ENCODE results near the gene KPNA6.

The KPNA6 gene

DNA sequence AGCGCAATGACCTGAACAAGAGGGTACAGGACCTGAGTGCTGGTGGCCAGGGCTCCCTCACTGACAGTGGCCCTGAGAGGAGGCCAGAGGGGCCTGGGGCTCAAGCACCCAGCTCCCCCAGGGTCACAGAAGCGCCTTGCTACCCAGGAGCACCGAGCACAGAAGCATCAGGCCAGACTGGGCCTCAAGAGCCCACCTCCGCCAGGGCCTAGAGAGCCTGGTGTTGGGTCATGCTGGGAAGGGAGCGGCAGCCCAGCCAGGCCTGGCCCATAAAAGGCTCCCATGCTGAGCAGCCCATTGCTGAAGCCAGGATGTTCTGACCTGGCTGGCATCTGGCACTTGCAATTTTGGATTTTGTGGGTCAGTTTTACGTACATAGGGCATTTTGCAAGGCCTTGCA is 87.1 kb downstream of the KPNA6 start:
- no peak for DNase-seq

DNA sequence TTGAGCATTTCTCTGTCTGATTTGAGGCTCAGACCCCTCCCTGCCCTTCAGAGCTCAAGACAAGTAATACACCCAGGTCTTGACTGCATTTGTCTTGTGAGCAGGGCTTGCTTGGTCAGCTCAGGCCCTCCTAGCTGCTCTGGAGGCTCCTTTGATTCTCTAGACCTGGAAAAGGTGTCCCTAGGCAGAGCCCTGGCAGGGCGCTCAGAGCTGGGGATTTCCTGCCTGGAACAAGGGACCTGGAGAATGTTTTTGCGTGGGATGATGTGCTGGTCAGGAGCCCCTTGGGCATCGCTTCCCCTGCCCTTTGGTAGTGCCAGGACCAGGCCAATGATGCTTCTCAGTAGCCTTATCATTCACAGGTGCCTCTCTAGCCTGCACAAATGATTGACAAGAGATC is 87.7 kb downstream of the KPNA6 start:
- no peak for DNase-seq

DNA sequence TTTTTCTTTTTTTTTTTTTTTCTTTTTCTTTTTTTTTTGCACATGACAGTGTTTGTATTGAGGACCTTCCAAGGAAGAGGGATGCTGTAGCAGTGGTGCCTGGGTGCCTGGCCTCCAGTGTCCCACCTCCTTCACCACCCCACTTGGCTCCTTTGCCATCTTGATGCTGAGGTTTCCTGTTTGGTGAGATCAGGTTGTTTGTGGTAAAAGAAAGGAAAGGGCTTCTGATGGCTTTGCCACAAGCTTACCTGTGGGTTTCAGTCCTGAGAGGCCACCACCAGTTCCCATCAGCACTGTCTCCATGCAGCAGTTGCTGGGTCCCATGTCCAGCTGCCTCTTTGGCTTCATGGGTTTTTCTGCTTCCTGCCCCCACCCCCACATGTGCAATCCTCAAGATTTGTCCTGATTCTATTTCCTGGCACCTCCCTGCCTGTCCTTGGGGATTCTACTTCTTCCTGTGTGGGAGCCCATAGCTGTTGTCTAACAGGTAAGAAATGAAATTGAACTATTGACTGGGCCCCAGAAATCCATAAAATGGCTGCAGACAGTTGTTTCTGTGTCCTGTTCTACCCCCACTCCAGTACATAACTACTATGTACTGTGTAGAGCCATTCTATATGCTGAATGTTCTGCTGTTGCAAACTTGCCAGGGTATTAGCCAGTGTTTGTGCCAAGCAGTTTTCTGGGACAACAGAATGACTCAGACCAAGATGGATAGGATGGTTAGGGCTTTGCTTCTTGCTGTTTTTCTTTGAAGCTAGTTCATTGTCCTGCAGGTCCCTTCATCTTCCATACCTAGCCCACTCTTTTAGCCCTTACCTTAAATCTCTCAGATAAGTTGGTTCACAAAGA is 88.3 kb downstream of the KPNA6 start:
- no peak for DNase-seq

DNA sequence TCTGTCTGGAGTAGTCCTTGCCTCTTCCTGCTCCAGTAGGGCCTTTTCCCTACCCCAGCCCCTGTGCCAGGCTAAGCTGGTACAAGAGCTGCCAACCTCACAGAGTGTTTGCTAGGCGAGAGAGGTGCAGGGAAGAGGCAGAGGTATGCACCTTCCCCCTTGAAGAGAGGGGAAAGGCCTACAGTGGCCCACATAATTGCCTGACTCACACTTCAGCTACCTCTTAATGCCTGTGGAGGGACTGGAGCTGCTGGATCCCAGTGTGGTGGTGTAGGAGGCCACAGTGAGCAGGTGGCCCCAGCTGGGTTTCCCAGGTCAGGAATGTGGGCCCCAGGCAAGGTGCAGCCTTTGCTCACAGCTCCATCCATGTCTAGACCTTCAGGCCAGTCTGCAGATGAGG is 89.2 kb downstream of the KPNA6 start:
- no peak for DNase-seq

DNA sequence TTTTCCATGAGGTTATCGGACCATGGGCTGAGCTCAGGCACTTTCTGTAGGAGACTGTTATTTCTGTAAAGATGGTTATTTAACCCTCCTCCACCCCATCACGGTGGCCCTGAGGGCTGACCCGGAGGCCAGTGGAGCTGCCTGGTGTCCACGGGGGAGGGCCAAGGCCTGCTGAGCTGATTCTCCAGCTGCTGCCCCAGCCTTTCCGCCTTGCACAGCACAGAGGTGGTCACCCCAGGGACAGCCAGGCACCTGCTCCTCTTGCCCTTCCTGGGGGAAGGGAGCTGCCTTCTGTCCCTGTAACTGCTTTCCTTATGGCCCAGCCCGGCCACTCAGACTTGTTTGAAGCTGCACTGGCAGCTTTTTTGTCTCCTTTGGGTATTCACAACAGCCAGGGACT is 90.0 kb downstream of the KPNA6 start:
- DNase-seq = no peak

DNA sequence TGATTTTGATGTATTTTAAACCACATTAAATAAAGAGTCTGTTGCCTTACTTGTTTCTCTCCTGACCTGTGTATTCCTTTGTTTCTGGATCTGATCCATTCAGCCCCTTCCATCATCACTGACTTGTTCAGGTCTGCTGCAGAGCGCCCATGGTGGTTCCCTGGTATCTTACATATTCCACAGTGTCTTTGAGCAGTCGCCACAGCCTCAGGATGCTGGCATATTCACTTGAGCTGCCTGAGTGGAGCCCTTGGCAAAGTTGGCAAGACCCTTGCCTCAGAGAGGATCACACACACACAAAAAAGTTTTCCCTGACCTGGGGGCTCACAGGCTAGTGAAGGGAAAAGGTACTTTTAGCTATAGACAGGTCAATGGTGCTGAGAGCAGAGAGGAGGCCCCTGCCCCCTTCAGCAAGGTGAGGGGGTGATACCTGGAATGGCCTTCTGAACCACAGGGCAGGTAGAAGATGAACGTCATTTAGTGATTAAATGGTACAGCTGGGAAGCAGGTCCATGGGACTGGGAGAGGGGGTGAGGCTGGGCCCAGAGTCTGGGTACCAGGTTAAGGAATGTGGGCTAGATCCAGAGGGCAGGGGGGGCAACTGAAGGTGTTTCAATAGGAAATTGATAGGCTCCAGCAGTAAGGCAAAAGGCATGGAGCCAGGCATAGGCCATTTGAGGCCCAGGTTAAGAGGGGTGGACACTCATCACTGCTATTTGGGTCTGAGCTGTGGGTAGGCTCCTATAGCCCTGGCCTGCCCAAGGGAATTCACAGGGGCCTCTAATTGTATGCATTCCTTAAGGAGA is 90.6 kb downstream of the KPNA6 start:
- DNase-seq = no peak

DNA sequence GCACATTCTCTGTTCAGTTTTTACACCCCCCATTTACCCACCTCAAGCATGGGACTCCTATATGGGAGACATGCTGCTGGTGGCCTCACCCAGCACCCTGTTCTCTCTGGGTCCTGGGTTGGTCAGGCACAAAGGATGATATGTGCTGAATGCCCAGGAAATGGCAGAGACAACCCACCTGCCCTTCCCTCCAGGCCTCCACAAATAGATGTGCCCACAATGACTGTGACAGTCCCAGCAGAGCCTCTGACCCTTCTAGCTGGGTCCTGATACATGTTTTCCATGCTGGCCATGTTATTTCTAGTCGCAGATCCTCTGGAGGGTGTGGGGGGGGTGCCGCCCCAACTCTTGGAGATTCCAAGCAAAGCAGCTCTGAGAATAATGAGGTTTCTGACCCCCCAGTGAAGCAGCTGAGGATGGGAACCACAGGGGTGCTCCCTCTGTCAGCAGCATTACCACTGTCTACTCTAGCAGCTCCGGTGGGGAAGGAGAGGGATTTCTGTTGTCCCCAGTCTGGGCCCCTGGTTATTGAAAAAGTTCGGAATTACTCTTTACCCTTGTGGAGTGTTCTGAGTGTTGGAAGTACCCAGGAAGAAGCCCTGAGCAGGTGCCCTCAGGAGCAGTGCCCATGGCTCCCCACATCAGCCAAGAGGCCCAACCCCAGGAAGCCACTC is 91.3 kb downstream of the KPNA6 start:
- no peak for DNase-seq

DNA sequence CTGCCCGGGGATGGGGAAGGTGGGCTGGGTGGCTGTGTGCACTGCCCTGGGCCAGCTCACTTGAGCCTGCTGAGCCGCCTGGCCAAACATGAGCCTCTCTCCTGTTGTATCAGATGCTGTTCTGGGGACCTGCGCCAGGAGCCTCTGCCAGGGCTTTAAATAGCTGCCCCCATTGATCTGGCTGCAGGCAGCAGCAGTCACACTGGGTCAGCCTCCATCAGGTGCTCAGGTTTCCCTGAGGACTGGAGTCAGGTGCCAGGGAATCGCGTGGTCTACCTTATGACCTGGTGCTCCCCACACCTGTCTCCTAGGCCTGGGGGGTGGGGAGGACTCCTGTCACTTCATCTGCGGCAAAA is 91.8 kb downstream of the KPNA6 start:
- DNase-seq = no peak

DNA sequence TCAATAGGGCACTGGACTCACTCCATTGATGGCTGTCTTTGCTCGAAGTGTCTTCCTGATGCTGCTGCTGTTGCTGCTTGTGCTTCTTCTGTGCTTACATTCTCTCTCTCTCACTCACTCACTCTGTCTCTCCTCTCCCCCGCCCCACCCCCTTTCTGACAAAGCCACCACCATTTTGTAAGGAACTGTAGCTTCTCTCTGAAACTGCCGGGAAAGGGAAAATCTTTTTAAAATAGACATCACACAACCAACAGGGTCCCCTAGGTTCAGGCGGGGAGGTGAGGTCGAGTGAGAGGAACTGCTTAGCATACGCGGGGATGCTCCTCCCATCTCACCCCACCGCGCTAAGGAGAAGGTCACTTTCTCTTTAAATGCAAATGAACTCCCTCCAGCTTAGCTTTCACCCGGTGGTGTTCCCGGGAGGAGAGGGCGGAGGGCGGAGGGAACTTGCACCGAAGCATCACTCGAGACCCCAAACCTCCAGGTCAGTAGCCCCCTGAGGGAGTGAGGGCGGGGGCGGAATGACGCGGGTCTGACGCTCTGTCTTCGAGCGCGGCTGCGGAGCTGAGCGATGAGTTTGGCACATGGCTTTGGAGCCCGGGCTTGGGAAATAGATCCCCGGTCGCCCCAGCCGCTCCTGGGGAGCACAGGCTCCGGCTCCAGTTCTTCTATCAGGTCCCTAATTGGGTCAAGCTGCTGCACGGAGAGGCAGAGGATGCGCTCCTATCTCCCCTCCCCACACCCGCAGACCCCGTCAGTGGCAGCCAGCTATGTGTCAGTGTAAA is 92.6 kb downstream of the KPNA6 start, which contains the start of gene CCDC28B:
TSS of gene CCDC28B (plus strand) at position 370 of the 785 bp plus-strand sequence. CDS start 1,341 bp downstream, outside the sequence.
- peak; percentile 63 for DNase-seq

DNA sequence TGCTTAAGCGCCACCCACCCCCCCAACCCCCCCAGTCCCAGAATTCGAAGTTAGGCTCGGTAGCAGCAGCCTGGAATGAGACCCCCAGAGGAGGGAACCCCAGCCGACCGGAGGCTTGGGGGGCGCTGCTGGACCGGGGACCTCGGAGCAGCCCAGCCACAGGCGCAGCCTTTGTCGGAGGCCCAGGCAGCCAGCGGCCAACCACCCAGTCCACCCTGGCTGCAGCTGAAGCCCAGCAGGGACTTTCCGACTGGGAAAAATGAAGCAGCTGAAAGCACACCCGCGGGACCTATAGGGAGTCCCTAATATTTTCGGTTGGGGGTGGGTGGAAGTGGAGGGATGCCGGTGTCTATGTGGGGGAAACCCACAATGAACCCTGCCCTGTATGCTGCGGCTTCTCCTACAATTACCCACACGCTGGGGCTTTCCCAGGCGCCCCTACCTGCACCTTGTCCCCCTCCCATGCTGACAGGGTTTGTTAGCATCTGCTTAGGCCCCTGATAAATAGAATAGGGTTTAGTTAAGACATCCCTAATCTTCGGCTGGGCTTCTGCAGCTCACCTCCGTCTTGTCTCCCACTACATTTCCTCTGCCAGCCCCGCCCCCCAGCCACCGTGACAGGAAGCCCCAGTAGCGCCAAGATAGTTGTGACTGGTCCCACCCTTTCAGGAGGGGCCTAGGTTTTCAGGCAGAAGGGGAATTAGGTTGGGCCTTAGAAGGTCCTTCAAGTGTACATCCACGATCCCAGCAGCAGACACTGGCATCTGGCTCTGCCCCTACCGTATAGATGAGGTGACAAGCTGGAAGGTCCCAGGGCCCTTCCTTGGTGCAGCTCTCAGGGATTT is 93.4 kb downstream of the KPNA6 start:
- peak; percentile 91 for DNase-seq

DNA sequence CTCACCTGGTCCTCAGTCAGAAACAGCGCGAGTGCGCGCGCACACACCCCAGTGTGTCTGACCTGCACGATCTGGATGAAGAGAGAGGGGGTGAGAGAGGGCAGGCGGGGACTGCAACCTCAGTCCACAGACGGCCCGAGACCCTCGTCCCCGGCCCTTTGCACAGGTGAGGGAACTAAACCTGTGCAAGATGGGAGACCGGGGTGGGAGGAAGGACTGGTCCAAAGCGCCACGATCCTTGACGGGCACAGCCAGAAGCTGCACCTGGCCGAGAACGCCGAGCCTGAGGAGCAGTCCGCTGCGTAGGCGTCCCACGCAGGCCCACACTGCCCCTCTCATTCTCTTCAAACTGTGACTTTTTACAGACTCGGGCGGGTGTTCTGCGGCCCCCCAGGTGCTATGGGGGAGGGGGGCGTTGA is 97.1 kb downstream of the KPNA6 start:
- no peak for DNase-seq

DNA sequence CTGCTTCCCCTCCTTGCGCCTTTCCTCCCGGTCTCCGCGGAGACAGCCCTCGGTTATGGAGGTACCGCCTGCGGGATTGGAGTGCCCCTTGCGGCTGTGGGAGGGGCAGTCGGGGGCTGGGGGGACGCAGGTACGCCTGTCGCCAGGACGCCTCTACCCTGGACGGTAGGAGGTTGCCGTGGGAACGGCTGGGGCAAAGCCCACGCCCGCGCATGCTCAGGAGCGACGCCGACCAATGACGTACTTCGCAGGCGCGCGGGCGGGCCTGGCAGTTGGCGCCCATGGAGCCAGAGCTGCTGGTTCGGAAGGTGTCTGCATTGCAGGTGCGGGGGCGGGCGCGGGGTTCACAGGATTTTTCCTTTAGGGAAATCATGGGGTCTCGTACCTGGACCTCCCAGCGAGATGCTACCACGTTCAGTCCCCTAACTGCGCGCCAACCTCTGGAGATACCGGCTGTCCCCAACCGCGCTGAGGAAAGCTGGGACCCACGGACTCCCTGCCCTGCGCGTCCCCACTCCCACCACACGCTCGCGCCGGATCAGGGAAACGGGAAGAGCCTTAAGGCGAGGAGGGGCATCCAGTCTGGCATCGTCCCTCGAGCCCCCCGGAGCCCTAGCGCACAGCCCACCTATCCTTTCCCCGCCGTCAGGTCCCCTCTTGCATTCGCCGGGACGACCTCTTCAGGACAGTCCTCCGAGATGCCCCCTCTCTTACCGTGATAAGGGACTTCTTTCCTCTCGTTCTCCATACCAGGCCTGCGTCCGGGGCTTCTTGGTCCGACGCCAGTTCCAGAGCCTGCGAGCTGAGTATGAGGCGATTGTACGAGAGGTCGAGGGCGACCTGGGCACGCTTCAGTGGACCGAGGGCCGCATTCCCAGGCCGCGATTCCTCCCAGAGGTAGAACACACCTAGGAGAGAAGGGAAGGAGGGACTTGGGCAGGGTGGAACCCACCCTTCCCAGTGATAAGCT is 97.8 kb downstream of the KPNA6 start, which contains the start of gene IQCC:
TSS of gene IQCC (plus strand) at position 271 of the 970 bp plus-strand sequence. CDS start at position 282, 11 bp downstream.
- DNase-seq = peak; percentile 91

DNA sequence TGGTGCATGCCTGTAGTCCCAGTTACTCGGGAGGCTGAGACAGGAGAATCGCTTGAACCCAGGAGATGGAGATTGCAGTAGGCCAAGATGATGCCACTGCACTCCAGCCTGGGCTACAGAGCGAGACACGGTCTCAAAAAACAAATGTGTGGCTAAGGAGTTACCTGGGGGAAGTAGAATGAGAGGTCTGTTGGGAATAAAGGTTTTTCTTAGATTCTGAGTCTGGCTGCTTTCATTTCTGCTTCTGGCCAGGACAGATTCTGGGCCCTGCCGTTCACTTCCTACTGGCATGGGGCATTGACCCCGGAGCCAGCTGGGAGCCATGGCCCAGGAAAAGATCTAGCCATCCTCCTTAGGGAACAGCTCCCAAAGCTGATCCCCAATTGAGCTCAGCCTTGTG is 100.6 kb downstream of the KPNA6 start:
- DNase-seq = no peak

DNA sequence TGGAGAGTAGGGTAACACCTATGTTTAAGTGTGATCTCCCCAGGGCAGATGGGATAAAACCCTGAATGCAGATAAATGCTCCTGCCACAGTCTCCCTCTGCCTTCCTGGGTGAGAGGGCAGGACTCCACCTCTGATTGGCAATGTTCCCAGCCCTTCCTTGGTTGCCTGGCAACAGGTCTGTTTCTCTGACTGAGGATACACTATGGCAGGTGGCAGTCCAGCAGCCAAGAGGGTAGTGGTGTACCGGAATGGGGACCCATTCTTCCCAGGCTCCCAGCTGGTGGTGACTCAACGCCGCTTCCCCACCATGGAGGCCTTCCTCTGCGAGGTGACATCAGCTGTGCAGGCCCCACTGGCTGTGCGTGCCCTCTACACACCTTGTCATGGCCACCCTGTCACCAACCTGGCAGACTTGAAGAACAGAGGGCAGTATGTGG is 101.1 kb downstream of the KPNA6 start, which contains the start of gene DCDC2B:
TSS of gene DCDC2B (plus strand) at position 199 of the 438 bp plus-strand sequence. CDS start at position 204, 5 bp downstream.
- no peak for DNase-seq

DNA sequence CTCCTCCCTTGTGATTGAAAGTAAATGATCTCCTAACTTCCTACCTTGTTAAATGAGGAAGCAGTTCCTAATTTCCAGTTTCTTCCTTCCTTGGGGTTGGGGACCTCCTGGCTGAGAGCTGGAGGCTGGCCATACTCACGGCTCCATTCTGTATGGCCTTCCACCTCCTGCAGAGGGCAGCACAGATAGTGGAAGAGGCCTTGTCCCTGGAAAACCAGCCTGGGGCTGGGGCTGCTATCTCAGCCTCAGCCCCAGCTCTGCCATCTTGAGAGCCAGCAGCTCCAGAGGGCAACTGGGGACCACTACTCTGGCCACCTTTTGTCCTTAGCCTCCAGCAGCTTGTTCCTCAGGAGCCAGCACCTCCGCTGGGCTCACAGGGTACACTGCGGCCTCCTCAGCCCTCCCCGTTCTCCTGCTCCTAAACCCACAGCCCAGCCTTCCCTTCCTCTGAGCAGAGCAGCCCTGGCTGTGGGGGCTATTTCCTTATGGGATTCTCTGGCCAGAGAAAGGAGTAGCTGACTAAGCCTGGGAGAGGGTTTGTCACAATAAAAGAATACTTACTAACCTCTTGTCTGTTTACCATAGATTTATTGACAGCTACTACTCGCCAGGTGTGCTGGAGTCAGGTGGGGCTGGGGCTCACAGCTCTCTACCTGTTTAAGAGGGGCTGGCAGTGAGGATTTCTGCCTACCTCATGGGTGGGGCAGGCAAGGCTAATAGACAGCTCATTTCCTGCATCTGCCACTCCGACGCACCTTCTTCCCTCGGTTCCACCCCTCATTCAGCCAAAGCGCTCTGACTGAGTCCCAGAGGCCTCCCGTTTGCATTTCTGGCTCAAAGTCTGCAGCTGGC is 108.0 kb downstream of the KPNA6 start:
- peak; percentile 74 for DNase-seq

DNA sequence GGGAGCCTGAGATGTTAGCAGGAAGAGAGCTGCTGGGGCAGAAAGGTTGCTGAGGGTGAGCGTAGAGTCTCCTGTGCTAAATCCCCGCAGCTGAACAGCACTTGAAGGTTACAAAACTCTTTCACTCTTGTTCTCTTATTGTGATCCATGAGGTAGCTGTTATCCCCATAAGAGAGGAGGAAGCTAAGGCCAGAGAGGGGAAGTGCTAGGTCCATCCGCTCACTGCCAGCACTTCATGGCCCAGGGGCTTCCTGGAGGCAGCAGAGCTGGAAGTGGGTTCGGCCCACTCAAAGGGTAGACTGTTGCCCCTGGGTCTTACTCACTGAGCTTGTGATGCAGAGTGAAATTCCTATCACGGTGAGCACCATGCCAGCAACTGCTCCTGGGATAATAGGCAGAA is 108.7 kb downstream of the KPNA6 start:
- no peak for DNase-seq

DNA sequence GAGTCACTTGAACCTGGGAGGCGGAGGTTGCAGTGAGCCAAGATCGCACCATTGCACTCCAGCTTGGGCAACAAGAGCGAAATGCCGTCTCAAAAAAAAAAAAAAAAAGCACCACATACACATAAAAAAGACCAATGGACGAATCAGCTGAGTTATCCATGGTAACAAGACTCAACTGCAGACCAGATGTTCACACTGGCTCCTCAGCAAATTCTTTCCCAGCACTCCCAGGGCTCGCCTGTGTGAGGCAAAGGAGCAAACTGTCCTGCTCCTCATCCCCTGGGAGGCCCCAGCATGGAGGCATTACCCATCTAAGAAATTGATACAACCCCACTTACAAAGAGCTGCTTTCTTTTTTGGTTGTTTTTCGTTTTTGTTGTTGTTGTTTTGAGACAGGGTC is 111.2 kb downstream of the KPNA6 start:
- no peak for DNase-seq

DNA sequence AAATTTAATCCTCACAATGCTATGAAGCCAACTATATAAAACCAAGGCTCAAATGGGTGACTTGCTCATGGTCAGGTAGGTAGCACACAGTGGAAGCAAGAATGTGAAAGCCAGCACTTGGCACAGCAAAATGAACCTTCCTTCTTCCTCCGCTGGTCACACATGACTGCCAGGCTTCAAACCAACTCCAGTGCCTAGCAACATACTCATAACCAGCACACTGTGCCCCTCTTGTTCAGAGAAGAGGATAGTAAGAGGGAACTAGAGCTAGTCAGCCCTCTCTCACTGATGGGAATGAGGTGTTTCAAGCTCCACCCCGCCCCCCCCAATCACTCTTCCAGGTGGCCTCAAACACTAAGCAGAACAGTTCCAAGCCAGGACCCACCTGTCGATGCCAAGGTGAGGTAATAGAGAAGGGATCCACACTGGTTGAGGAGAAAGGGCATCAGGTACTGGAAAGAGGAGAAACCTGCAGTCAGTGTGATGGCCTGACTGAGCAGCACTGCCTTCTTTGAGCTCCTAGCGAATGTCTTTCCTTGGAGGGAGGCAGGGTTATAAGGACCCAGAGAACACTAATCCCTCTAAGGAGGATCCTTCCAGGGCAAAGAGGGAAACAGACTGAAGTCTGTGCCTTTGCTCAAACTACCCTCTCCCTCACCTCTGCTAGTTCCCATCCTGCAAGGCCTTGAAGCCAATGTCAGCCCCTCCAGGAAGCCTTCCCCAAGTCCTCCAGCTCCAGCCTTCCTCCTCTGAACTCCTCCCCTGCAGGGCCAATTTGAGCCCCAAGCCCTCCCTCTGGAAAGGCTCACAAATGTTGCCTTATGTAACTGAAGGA is 113.1 kb downstream of the KPNA6 start:
- DNase-seq = no peak
